Fibroblast of skin of abdomen (primary cell): Measurements from ENCODE around the gene ANKRD12.
A peak's percentile ranks its signal among the peaks of the same experiment; 100 is the strongest.

Source experiments
- DNase-seq: peaks from one replicate; pipeline ENCODE4 v3.0.0-alpha.2; 2013

The ANKRD12 gene

DNA sequence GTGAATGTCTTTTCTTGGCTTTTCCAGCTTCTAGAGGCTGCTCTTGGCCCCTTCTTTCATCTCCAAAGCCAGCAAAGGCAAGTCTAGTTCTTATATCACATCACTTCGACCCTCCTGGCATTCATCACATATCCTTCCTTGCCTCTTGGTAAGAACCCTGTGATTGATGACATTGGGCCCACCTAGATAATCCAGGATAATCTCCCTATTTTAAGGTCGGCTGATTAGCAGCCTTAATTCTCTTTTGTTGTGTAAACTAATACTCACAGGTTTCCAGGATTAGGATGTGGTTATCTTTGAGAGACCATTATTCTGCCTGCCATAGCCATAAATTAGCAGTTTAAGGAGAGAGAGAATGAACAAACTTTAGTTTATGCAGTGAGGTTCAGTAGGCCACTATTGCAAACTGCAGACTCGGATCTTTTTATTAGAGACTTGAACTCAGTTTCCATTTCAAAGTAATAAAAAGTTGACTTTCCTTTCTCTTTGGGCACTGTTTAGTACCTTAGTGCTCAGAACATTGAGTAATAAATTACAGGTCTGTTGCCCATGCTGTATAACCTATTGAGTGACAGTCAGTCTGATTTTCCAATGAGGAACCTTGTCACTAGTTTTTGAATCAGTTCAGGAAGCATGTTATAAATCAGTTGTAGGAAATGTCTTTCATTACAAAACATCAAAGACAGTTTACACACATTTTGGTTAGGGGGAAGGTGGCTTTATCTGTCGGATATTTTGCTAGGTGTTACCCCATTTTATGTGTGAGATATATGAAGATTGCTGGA is 29.6 kb upstream of the ANKRD12 start:
- DNase-seq, result no peak

DNA sequence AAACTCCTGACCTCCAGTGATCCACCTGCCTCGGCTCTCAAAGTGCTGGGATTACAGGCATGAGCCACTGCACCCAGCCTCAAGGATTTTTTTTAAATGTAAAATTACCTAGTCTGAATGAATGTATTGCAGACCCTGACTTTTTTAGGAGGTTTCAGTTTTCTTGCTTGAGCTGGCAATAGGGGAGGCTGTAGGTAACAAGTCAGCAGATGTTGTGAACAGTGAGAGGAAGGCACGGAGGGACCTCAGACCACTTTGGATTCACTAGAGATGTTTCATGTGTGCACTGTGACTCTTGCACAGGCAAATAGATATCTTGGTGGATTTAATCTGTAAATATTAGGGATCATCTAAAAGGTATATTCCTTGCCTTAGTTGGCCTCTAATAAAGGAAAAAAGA is 27.7 kb upstream of the ANKRD12 start:
- DNase-seq, result no peak

DNA sequence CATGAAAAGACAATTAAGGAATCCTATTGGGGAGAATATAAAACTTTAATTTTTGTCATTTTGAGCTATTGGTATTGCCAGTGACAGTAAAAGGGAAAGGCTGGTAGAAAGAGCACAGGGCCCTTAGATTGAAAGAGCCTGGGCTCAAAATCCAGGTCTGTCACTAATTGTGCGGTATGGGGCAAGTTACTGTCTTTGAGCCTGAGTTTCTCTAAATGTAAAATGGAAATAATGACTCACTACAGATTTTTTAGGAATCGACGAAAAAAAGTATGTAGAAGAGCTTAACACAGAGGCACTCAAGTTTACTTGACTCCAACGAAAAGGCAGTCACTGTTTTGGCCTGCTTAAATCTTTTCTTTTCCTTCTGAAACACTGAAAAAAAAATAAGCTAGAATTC is 27.1 kb upstream of the ANKRD12 start:
- DNase-seq, result peak; percentile 61

DNA sequence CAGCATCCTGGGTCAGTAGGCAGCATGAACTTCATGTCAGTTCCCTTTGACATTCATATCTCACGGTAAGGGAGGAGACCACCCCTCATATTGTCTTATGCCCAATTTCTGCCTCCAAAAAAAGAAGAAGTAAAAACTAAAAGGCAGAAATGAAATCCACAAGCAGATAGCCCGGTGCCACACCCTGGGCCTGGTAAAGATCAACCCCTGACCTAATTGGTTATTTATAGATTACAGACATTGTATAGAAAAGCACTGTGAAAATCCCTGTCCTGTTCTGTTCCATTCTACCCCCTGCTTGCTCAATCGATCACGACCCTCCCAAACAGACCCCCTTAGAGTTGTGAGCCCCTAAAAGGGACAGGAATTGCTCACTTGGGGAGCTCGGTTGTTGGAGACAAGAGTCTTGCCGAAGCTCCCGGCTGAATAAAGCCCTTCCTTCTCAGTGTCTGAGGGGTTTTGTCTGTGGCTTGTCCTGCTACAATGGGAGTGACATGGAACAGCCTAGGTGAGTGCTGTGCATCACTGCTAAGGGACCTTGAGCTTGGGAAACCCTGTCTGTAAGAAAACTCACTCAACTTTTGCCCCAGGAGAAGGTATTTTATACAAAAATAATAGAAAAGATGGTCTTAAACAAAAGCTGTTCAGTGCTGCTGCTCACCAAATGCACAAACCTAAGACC is 23.0 kb upstream of the ANKRD12 start:
- no peak for DNase-seq

DNA sequence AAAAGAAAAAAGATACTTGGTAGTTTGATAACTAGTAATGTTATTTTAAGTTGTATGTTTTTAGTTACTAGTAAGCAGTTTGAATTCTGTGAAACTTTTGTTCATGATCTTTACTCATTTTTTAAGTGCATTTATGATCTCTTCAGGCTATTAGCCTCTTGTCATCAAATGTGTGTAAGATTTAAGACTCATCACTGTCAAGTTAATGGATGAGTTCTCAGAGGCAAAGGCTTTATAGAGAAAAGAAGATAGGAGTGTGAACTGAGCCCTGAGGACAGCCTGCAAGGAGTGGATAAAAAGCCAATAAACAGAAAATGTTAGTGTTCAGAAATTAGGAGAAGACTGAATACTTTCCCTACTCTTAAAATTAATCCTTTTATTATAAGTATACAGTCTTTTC is 20.6 kb upstream of the ANKRD12 start:
- no peak for DNase-seq

DNA sequence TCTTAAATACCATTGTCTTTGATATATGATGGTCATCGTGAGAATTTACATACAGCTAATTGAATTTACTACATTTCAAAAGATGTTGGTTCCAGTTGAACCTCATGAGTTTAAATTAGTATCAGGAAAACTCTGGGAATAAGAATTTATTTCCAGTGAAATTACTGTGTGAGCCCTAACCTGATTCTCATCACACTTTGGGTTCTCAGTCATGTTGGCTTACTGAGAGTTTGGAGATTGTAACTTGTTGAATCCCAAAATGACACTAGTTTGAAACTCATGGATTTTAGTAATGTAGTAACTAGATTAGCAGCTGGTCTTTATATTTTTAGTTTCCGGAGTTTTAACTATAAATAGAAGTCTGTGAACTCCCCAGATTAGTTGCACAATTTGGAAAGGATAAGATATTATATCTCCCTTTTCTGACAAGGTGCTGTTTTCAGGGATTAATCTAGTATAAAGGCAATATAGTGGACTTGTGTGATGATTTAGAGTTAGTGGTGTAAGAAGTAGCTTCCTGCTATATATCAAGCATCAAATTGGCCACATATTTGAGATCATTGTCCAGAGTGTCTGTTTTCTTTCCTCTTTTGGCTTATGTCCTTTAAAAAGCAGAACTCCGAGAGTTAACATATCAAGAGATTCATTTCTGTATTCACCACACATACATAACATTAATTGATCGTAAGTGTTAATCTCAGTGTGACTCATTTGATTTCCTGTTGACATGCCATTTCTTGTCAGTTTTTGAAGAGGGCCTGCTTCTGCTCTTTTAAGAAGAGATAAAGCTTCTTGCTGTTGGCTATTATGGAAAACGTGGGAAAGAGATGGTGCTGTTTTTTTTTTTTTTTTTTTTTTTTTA is 18.4 kb upstream of the ANKRD12 start:
- DNase-seq, result no peak

DNA sequence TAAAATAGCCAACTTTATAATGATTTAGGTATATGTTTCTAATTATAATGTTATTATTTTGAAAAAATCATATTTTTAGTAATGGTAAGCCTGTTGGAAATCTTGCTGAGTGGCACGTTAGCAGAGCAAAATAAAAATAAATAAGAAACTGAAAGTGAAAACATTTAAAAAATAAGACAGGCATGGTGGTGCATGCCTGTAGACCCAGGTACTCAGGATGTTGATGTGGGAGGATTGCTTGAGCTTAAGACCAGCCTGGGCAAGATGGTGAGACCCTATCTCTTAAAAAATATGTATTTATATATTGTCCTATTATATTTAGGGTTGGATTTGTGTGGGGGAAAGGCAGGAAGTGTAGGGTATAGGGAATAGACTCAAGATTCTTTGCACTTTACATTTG is 15.8 kb upstream of the ANKRD12 start:
- DNase-seq, result no peak

DNA sequence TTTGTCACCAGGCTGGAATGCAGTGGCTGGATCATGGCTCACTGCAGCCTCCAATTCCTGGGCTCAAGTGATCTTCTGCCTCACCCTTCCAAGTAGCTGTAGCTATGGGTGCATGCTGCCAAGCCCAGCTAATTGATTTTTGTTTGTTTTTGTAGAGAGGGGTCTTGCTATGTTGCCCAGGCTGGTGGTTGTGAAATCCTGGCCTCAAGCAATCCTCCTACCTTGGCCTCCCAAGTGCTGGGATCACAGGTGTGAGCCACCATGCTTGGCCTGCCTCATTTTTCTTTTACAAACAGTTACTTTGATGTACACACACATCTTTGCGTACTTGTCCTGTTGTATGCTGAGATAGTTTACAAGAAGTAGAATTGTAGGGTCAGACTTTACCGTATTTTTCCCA is 13.1 kb upstream of the ANKRD12 start:
- no peak for DNase-seq

DNA sequence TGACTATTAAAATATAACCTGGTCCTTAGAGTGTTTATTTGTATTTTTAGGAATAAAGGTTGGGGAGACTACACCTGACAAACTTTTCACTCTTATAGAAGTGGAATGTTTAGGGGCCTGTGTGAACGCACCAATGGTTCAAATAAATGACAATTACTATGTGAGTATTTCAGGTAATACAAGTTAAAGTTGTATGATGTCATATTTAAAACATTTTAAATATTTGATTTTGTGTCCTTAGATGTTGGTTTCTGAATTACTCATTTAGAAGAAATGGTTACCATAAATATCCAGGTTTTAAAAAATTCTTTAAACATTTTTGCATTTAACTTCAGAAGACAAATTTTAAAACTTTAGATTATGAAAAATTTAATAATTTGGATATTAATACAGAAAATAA is 11.8 kb upstream of the ANKRD12 start:
- DNase-seq, result no peak

DNA sequence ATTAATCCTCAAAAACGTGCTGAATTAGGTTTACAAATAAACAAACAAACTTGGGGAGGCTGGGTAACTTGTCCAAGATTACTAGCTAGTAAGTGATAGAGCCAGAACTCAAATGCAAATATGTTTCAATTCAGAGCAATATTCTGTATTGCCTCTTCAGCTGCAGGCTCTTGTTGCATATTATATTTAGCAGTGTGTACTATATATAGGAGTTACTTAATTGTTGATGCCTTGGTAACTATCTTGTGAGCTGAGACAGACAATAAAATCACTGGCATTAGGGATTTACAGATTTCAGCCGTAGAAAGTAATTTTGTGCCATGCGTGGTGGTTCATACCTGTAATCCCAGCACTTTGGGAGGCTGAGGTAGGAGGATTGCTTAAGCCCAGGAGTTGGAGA is 10.2 kb upstream of the ANKRD12 start:
- DNase-seq, result no peak

DNA sequence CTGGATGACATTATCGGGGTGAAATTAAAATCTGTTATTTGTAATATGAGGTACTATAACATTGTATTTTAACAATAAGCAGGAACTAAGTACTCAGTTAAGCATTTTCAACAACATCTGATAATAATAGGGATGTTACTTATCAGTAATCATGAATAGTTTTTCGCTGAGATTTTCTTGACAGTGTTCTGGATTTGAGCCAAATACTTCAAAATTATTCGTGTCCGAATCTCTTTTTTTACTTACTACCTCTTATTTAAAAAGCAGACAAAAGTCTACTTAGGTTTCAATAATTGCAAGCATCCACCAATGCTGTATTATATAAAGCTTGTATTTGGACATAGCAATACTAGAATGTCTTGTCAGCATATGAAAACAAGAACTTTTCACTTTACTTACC is 6.4 kb upstream of the ANKRD12 start:
- no peak for DNase-seq

DNA sequence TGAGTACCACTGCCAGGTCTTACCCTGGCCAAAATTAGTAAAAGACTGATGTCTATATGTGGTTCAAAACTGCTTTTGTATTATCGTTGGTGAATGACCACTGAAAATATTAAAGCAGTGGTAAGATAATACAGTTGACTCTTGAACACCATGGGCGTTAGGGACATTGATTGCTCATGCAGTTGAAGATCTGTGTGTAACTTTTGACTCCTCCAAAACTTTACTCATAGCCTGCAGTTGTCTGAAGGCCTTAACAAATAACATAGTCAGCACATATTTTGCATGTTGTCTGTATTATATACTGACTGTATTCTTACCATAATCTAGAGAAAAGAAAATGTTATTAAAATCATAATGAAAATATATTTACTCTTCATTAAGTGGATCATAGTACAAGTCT is 5.8 kb upstream of the ANKRD12 start:
- DNase-seq, result no peak

DNA sequence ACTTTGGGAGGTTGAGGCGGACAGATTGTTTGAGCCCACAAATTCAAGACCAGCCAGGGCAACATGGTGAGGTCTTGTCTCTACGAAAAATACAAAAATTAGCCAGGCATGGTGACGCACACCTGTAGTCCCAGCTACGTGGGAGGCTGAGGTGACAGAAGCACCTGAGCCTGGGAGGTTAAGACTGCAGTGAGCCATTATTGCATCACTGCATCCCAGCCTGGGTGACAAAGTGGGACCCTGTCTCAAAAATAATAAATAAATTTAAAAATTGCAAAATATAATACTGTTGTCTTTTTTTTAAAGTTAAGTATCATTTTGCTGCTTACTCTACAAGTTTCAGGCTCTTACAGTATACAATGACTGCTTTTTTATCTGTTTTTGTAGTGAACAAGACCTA is 4.0 kb upstream of the ANKRD12 start:
- no peak for DNase-seq

DNA sequence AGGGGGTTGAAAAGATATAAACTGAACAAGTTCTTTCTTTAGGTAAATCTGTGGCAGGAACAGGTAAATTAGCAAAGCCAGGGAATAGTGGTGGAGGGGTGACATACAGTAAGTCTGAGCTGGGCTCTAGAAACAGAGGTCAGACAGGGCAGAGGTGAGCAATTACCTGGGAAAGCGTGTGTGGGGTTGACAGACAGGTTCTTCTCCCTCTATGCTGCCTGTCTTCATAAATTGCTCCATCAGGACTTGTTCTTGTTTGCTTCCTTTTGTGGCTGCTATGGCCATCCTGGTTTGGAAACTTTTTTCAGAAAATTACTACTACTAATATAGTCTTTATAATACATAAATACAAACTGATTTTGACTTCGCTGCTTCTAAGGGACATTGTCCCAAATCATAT is 3.4 kb upstream of the ANKRD12 start:
- DNase-seq, result no peak

DNA sequence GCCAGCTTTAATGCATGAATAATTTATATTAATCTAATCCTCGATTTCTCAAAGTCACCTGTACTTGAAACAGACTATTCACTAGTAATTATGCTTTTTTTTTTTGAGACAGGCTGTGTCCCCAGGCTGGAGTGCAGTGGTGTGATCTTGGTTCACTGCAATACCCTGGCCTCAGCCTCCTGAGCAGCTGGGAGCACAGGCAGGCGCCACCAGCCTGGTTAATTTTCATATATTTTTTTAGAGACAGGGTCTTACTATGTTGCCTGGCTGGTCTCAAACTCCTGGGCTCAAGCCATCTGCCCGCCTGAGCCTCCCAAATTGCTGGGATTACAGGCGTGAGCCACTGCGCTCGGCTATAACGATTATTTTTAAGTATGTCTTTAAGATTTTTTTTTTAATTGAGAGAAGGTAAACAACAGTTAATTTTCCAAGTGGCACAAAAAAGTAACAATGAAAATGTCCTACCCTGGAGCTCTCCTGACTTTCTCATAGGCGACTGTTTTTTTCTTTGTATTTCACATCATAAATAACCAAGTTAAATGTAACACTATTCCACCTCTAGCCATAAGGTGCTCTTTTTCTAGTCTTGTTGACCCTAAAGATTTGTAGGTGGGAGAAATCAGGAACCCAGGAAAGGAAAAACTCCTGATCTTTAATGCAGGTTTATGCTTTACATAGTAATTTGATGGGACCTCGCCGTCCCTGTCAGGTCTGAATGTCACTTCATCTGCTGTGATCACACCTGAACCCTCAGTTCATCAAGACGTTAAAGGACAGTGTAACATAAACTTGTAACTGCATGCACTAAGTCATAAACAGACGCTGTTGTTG is 1.3 kb upstream of the ANKRD12 start:
- DNase-seq, result no peak

DNA sequence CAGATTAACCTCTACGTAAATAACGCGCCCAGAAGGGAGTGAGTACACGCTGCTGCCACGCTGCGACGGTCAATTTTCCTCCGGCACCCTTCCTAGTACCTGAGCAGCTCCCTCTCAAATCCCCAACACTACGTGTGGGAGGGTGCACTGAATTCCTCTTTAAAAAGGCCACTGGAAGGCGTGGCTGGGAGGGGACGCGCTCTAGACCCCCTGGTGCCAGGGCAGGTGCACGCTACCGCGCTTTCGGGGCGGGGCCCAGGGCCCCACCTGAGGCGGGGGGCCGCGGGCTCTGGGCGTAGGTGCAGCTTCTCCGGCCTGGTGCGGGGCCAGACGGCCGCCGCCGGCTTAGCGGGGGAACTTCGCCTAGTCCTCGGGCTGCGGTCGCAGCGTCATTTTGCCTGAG is 668 bp upstream of the ANKRD12 start:
- DNase-seq, result no peak

DNA sequence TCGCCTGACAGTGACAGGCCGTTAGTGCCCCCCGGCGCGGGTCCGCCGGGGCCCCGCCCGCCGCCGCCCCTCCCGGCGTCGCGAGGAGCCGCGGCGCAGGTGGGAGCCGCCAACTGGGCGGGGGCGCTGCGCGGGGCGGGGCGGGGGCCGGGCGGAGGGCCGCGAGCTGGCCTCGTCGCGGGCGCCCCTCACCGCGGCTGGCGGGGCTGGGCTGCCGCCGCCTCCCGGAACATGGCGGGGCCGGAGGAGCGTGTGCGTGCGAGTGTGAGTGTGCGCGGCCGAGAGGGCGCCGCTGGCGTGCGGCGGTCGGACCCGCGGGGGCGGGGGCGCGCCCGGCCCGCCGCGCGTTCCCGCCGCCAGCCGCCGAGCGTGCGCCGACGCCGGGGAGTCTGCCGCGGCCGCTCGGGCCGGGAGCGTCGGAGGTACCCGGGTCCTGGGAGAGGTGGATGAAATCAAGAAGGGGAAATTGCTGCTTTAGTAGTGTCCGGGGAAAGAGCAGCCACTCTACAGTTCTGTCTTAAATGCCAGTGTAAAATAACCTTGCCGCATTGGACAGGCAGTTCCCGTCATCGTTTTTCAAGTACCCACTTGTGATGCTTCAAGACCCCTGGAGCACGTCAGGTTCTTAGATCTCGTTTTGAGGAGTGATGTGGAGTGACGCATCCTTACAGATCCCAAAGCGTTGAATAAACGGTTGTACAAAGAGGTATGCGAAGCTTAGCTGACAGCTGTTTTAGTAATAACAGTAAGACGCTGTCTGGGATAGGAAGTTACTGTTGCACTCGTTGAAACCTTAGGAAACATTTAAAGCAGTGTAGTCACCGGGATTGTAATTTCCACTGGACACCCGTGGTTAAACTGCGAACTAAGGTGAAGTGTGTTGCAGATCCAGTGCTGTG is 836 bp downstream of the ANKRD12 start:
- DNase-seq, result peak; percentile 78

DNA sequence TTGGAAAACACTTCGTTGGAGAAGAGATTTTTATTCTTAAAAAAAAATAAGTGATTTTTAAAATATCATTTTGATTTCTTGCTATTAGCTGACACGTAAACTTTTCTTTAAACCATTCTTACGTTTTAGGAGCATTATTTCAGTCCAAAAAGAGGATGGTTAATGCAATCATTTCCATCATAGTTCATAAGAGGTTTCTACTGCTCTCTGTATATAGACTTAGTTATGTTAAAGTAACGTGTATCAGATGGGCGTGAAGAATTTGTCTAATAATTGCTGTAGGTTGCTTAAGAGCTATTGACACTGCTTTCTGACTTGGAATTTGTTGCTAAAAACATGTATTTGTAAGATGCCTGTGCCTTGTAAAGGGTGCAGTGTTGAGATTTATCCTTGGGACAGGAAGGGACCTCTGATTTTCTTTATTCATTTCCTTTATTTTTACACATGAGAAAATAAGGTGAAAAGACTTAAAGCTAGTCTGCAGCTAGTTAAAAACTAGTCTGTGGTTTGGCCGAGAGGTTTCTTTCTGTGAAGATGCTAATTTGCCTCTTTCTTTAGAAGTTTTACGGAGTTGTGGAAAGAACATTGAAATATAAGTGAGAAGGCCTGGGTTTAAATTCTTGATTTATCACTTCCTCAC is 2.9 kb downstream of the ANKRD12 start:
- DNase-seq, result no peak

DNA sequence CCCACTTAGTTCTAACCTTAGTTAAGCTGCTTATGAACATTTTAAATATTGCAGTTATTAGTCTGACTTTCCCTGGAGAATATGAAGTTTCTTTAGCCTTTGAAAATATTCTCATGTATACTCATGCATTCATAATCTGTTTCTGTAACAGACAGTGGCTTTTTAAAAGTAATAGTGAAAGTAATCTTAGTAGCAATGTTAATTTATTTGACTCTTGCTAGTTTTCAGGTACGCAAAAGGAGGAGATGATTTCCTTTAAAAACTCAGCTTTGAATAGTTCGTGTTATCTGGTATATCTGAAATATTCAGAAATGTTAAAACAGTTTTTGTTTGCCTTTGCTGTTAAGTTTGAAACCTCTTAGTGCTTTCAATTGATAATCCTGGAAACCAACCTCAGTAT is 3.8 kb downstream of the ANKRD12 start:
- DNase-seq, result no peak

DNA sequence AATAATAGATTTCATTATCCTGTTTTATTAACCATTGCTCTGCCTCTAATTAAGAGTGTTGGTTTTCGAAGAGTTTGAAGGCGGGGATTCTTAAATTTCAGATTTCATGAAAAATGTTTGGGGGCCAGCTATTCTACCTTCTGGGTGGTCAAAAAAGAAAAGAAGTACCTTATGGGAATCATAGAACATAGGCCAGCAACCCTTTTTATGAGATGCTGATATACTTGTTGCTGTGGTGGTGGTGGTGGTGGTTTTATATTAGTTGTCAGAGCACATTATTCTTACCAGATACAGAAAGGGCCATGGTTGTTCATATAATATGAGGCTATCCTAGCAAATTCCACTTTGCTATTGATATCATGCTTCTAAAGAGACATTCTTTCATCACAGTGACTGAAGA is 4.4 kb downstream of the ANKRD12 start:
- DNase-seq, result no peak

DNA sequence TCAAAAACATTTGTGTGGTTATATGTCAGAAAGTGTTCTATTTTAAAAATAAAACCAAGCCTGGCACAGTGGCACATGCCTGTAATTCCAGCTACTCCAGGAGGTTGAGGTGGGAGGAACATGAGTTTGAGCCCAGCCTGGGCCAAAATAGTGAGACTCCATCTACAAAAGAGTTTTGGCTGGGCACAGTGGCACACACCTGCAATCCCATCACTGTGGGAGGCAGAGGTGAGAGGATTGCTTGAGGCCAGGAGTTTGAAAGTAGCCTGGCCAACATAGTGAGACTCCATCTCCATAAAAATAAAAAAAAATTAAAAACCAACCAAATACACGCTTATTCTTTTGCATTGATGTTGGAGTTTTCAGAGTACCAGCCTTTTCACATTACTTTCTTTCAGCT is 9.6 kb downstream of the ANKRD12 start:
- no peak for DNase-seq
